Hematopoietic multipotent progenitor cell treated with erythropoietin and hydrocortisone succinate and interleukin-3 and kit ligand, for 15 days (in vitro differentiated cells): Measurements from ENCODE around the gene ATP1B1.

Source experiments
- DNase-seq: peaks from one replicate; pipeline ENCODE4 v3.0.0-alpha.2; 2015; ENCODE audit warnings: low spot score

ATP1B1 gene

DNA sequence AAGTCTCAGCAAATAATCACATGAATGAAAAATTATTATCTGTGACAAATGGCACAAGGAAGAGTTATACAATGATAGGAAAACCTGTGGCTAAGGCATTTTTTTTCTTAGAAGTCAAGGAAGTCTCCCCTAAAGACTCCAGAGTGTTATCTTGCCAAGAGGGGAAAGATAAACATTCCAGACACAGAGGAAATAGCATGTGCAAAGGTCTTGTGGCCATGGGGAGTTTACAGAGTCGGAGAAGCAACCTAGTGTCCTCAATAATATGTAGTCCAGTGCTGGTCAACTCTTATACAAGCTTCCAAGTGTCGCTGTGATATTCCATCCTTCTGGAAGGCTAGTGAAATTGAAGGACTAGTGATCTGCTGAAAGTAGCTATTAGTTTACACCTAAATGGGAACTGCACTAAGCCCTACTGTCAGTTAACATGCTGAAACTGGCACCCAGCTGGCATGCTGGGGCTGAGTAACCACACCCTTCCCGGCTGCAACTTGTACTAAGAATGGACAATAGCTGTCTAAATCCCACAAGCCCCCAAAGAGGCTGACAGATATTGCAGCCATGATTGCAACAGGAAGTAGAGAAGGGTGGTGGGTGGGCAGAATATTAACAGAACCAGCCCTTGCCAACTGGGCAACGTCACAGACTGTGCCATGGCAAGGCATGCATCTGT lies 11.5 kb upstream of the ATP1B1 start:
- no peak for DNase-seq

DNA sequence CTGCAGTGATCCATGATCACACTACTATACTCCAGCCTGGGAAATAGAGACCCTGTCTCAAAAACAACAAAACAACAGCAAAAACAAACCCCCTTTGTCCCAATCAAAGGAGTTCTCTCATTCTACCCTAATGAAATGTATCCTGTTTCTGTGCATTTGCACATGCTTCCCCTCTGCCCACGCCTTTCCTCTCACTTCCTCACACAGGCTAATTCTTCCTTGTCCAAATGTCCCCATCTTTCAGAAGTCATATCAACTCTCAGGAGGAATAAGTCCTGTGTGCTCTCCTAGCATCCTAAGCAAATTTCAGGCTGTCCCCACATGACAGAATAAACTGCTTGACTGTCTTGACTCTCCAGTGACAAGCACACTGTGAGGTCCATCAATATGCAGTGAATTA lies 8.1 kb upstream of the ATP1B1 start:
- no peak for DNase-seq

DNA sequence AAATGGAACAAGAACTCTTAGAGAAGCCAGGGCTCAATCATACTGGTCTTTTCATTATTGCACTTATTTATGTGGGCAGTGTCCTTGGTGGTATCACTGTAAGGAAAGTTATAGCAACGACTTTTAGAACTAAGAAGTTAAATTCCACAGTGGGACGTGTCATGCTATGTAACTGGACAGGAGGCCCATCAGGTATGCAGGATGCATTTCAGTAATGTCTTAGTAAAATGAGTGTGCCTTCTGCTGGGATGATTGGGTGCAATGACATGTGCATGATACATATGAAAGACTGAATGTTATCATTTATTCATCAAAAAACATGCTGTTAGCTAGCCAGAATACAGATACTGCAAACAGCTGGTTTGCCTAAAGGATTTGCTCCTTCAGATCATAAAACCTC lies 6.9 kb upstream of the ATP1B1 start:
- no peak for DNase-seq

DNA sequence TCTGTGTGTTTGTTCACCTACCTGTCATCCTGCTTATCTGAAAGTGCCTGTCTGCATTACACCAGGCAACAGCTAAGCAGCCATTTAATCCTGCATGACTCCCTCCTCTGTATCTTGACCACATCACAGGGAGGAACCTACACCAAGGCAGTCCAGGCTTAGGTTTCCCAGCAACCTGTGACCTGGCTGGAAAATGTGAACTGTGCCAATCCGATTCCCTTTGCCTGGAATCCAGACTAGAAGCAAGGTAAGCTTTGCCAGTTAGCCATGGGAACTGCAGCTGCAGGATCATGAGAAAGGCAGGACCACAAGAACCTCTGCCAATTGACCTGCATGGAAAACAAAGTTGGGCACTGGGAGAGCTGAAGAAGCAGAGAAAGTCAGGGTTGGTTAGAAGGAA lies 6.3 kb upstream of the ATP1B1 start:
- no peak for DNase-seq

DNA sequence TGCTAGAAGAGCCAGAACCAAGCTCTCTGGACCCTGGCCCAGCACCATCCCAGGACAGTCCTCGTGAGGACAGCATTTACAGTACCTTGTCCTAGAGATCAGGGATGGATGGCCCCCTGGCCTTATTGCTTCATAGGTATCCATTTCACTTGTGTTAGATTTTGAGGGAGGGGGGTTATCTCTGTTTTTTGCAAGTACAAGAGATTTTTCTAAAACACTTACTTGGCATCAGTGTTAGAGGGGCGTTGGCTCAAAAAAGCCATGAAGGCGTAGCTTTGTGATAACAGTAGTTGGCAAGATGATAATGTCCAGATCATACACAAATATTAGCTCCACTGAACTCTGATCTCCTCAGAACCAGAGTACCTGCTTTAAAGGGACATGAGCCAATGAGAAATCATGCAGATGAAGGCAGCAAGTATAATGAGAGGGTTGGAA lies 5.8 kb upstream of the ATP1B1 start:
- DNase-seq: no peak

DNA sequence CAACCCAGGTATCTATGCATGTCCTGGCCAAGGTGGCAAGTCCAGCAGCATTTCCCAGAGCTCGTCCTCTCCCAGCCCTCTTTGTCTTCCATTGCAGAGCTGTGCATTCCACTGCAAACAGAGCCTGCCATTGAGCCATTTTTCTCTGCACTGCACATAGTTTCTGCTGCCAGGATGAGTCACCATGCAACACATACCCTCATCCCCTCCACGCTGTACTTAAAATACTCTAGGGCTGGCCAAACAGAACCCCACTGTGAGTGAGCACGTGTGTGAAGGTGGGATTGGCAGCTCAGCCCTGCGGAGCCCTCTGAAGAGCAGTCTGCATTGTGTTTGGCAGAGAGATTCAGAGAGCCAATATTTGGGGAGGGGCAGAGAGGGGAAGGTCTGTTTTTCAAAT lies 3.9 kb upstream of the ATP1B1 start:
- DNase-seq: no peak

DNA sequence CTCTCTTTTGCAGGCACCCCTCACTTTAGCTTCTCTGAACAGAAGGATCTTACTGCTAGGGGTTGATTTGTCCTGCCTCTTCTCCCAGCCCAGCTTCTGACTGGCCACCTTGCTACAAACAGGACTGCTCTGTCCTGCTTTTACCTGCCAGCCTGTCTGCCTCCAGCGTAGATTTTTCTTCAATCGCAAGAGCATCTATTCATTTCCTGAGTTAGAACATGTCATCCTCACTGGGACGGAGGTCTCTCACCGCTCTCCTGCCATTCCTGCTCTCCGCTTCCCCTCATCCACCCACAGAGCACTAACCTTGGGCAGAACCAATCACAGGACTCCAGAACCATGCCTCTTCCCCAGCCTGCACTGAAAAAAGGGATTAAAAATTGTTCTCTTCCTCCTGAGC lies 3.5 kb upstream of the ATP1B1 start:
- no peak for DNase-seq

DNA sequence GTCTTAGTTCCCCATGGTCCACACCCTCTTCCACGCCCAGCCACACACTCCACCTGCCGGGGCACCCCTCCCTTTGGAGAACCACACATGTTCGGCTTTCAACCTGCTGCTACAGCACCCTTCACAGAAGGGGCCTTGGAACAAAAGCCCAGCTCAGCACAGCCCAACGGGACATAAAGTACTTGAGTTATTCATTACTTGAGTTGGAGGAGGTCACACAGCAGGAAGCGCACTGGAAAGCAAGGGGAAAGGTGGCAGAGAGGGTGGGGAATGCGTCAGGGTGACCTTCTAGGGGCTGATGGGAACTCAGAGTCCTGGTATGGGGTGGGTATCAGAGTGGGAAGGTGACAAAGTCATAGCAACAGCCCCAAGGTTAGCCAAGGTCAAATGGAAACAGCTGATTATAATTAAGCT lies 3.0 kb upstream of the ATP1B1 start:
- DNase-seq: no peak

DNA sequence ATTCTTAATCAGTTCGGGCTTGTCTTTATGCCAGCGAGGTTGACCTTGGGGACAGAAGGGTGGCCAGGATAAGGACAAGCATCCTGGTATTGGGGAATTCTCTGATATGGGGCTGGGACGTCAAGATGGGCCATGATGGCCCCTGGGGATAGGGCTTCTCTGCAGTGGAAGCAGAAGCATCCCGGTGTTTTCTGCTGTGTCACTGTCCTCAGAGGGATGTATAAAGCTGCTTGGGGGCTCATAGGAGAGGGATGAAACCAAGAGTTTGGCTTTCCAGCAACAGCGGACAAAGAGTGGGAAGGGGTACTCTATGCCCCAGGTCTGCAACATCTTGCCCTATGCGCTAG lies 1.4 kb upstream of the ATP1B1 start:
- no peak for DNase-seq

DNA sequence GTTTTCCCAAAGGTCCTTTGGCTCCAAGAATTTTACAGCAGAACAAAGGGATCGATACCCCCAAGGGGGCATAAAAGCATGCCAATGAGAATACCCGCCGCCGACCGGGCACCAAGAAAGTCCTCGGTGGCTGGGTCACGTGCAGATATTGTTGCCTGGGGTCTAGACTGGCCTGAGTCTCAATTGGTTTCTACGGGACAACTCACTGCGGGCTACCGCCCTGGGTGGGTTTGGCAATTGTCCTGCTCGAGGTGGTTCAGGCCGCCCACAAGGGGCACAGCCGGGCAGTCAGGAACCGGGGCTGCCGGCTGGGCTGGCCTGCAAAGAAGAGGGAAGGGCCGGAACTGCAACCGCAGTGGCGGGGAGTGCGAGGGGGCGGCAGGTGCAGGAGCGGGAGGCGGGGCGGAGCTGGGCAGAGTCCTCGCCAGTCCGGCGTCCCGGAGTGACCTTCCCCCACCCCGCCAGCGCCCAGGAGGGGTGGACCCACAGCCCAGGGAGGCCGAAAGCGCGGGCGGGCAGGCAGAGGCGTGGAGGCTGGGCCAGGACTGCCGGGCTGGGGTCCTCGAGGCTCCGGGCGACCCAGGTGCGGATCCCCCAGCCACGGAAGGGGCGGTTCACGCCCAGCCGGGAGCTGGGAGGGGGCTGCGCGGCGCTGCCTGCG lies 926 bp upstream of the ATP1B1 start:
- DNase-seq: no peak

DNA sequence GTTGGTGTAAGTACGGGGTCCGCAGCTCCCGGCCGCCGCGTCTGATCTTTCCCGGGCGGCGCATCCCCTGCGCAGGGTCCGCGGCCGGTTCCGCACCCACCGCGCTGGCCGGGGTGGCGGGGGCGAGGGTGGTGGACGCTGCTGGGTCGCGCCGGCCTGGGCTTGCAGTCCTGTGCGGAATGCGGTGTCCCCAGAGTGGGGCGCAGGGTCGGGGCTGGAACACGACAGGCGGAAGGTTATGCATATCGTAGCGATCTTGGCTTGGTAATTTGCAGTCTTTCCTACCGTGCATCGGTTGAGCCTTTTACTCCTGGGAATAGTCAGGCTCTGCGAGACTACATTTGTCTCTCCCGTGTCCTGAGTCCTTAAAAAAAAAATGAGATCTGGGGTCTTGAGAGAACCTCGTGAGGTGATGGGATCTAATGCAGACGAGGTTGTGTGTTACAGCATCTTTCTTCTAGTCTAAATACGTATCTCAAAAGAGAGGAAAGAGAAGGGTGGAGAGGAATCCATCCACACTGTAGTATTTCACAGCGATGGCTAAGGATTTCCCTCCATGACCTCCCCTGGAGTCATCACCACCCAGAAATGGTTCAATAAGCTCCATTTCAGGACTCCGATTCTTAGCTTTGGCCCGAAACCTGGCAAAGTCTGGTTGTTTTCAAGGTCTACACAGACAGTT lies 572 bp downstream of the ATP1B1 start:
- no peak for DNase-seq

DNA sequence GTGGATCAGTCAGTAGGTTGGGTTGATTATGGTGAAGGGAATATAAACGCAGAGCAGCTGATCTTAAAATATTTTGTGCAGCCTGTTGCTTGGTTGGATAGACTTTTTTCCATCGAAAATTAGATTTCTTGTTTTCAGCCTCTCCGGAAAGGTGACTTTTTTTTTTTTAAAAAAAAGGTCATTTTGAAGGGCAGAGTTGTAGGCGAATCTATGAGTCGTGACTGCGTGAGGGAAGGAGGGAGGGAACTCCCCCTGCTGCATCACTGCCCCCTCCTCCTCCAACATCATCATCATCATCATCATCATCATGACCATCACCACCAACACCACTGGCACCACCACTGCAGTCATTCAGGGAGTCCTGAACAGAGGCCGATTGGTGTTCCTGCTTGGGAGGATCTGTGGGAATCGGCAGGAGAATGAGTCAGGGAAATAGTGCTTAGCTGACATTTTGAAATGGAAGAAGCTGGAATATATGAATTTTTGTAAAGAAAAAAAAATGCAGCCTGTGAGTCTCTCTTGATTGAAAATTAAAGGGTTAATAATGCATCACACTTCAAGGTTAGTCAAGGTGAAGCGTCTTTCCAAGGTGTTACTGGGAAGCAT lies 1.2 kb downstream of the ATP1B1 start:
- no peak for DNase-seq

DNA sequence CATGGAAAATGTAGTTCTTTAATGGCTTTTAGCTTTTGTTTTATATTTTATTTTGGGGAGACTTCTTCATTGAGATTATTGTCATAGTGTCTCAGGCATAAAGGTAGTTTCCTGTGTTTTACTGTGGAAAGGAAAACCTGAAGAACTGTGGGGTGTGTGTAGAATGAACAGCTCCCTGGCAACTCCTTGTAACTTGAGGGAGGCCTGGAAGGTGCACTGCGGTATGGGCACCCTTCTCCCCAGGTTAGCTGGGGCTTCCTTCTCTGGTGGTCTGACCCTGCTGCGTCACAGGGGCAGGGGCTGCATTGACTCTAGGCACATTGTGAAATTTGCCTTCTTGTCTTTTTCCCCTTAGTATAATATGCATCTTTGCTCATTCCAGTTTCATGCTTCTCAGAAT lies 1.7 kb downstream of the ATP1B1 start:
- DNase-seq: no peak

DNA sequence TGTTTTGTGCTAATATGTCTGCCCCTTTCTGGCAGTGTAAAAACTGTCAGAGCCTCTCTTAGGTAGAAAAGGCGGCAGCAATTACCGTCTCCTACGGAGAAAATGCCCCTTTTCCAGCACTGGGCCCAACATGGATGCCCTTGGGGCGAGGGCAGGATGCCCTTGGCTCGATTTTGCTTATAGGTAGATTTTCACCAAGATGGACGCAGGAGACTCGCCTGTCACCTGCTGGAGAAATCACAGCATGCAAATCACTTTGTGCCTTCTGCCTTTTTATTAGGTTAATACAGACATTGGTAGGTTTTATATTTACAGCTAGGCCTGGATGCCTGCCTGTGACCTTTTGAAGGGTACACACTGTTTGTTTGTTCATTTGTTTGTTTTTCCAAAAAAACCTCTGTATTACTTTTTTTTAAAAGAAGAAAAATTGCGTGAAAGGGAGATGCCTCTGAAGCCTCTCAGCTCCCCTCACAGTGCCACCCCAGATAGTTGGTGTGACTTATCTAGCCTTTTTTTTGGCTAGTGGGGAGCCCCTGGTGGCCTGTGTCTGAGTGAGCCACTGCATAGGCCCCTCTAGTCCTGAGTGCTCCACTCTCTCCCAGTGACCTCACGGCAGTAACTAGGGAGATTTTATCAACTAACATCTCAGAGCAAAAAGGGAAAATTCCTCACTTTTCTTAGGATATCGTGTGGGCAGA lies 2.5 kb downstream of the ATP1B1 start:
- DNase-seq: no peak

DNA sequence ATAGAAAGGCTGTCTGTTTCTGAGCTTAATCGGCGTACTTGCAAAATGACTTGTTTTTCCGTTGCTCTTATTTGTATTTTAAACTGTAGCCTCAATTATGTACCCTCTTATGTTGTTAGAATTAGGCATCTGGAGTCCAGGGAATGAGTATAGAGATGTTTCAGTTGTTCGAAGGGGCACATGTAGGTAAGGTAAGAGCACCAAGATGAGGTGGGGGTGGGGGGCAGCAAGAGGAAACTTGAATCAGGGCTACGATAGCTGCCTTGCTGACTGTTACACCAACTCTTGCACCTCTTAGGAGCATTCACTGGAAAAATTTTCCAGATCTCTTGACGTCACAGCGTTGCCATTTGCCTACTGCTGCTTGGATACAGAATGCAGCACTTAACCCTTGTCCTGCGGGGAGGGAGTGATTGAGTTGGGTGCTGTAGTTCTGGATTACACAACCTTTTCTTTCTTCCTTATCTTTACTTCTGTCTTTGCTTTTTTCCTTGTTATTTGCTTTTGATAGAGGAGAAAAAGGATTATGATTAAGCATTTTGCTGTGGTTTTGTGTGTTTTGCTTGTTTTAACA lies 3.2 kb downstream of the ATP1B1 start:
- no peak for DNase-seq

DNA sequence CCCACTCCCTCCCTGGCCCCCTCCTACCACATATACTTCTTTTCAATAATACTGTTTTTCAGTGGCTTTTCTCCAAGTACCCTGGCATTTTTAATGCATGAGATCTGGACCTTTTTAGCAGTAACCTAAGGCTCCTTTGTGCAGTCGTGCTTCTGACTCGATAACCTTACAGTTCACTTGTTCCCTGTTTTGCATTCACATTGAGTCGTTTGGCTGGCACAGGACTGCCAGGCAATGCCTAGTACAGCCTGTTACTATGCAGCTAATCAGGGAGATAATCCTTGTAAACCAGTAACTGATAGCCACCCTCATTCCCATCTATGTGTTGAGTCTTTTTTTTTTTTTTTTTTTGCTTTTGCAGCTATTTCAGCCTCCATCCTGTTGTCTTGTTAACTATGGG lies 3.7 kb downstream of the ATP1B1 start:
- DNase-seq: no peak

DNA sequence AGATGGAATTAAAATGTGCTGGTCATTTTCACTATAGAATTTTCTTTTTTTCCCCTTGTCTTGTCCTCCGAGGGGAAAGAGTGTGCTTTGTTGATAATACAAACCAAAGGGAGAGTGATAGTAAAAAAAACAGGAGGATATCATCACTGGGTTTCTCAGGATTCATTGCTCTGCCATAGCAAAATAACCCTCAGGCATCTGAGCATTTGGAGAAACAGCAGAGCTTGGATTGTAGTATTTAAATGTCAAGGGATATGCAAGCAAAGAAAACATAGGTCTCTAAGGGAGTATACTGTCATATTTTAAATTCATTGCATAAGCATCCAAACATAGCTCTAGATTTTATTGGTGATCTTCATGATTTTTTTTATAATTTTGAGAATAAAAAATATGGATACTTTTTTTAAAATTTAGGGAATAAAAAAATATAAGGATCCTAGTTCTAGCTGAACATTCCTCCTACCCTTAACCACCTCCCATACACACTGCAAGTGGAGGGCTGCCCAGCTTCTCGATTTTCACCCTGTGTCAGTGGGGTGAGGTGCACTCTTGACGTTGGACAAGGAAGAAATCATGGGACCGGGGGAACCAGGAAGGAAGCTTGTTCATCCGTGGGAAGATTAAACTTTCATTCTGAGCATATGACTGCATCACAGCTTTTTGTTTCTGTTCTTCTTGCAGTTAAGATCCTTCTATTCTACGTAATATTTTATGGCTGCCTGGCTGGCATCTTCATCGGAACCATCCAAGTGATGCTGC lies 4.4 kb downstream of the ATP1B1 start:
- no peak for DNase-seq

DNA sequence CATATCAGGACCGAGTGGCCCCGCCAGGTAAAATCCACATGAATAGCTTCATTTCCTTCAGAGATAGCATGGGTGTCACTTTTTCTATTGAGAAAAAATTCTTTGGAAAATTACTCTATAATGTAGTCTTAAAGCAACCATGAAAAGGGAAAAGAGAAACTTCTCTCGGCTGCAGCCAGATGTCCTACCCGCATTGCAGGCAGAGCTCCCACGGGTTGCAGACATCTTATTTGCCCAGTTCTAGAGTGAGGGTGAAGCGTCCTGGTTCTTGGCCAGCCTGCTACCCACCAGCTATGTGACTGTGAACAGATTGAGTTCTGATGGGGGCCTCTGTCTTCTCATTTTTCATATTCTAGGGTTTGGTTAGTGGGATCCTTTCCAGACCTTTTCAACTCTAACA lies 5.0 kb downstream of the ATP1B1 start:
- DNase-seq: no peak

DNA sequence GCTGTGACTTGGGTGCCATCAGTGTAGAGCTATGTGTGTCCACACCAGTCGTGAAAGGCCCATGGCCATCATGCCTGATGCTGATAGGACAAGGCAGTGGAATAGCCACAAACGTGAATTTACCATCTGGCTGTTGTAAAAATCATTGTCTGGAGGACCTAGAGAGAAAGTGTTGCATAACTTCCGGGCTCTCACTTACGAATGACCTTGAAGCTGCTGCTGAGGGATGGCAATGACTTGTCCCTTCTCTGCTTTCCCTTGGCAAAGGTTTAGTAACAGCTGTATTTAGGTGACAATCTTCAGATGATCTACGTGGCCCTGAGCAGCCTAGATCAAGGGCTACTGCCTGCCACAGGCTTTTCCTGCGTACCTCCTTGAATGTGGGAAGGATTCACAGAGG lies 5.8 kb downstream of the ATP1B1 start:
- no peak for DNase-seq

DNA sequence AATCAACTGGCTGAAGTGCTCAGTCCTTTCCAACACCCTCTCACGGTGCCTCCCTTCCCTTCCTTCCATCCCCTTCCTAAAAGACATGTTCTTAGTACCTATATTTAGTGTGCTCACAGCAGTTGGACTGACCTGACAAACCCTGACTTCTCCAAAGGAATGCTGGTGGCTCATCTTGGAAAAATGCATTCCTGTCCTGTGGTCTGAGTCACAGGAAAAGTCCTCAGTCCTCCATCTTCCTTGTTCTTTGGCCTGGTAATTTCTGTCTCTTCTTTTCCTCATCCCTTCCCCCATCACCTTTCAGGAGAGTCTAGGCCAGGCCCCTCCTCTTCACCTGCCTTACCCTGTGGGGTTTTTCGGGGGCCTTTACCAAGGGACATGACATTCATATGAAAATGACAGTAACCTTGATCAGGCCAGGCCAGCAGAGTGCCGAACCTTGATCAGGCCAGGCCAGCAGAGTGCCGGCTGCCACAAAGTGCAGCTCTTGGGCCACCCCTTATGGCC lies 7.2 kb downstream of the ATP1B1 start:
- DNase-seq: no peak

DNA sequence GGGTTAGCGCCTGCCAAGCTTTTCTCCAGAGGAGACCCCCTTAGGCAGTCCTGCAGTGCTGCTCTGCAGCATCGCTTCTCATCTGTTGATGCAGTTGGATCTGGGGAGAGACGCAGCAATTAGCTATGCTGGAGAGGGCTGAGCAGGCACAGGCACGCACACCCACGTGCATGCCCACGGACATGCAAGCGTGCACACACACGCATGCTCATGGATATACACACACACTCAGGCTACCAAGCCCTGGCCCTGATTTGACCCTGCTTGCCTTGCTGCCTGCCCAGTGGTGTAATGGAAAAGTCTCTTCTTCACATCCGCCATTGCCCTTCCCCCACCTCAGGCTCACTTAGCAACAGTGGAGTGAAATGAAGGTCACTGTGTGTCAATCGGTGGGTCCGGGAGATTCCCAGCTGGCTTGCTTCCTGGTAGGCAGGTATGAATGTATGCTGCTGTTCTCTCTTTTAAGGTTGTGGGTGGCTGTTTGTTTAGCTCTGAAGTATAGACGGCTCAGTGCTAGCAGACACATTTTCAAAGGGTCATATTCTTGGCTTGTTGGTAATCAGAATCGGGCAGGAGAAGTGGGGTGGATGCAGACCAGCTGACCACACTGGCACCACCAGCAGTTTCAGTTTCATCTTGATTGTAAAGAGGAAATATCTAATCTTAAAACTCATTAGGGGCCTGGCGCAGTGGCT lies 9.5 kb downstream of the ATP1B1 start:
- no peak for DNase-seq
